Keratinocyte (primary cell): ENCODE results near the gene PM20D1.
"Not testable (repeated sequence)": the region's sequence is repeated elsewhere in the genome, so short reads cannot be mapped to it uniquely, and the experiment has no call there.

ENCODE experiments used
- CTCF ChIP-seq, 3 experiments: IDR thresholded peaks in 1 of 3; conservative IDR thresholded peaks in 1 of 3; optimal IDR thresholded peaks in 1 of 3; 2 replicates in 2 of 3; 3 replicates in 1 of 3; pipeline versions ENCODE3 to v1.5.1; 2011; ENCODE audit warnings: low read length in 3 of 3, mild to moderate bottlenecking in 3 of 3, moderate library complexity in 2 of 3, control low read depth in 1 of 3, inconsistent platforms in 1 of 3; ENCODE audit not compliant: insufficient read depth in 2 of 3; ENCODE audit errors: extremely low read depth in 1 of 3
- EZH2 ChIP-seq: IDR thresholded peaks from one replicate; pipeline ENCODE4 v1.6.1; 2012; ENCODE audit warnings: inconsistent platforms, mild to moderate bottlenecking, low read length, moderate library complexity

GRCh38 chr1:205873148-205873547, 23.2 kb upstream of the PM20D1 start:
- TF ChIP-seq CTCF (optimal IDR thresholded peaks at IDR 0.05 in 1 of 3, IDR thresholded peaks at IDR 0.05 in 1 of 3, conservative IDR thresholded peaks at IDR 0.05 in 1 of 3; ENCODE audit: extremely low read depth in 1 of 3, insufficient read depth in 2 of 3, low read length in 3 of 3); EZH2: not testable (repeated sequence)
